HG02943 (cell line): ENCODE results near the gene PPP1R1C.

ENCODE experiments used
- ATAC-seq: cut with Tn5 transposase; IDR thresholded peaks from one replicate; pipeline ENCODE4 v1.9.1; 2021; ENCODE audit warnings: mild to moderate bottlenecking, low read depth, moderate library complexity; ENCODE audit not compliant: unreplicated experiment

PPP1R1C gene

GRCh38 chr2:182166406-182166805 lies 180.8 kb downstream of the PPP1R1C start:
- ATAC-seq = no peak

GRCh38 chr2:182166841-182167240 lies 181.2 kb downstream of the PPP1R1C start:
- ATAC-seq = no peak
